Osteocyte (in vitro differentiated cells): ENCODE data around the gene SERPINA7. TPM values are rescaled to one million over a fixed set of nuclear protein-coding genes. Genes with fewer than 3 reads are reported as not detected.

Experiments used
- DNase-seq: peaks from one replicate; pipeline ENCODE4 v3.0.0; 2021; ENCODE audit warnings: mixed read lengths; ENCODE audit not compliant: unreplicated experiment; ENCODE audit errors: extremely low spot score
- H3K27ac Mint-ChIP-seq: one replicate; pipeline ENCODE4 v1.8.0; 2021; ENCODE audit warnings: mild to moderate bottlenecking, mixed read lengths; ENCODE audit not compliant: unreplicated experiment
- H3K27me3 Mint-ChIP-seq: one replicate; pipeline ENCODE4 v1.8.0; 2021; ENCODE audit warnings: mixed read lengths; ENCODE audit not compliant: unreplicated experiment
- H3K36me3 Mint-ChIP-seq: one replicate; pipeline ENCODE4 v1.8.0; 2021; ENCODE audit warnings: mixed read lengths; ENCODE audit not compliant: unreplicated experiment
- H3K4me1 Mint-ChIP-seq: one replicate; pipeline ENCODE4 v1.8.0; 2021; ENCODE audit warnings: mixed read lengths; ENCODE audit not compliant: unreplicated experiment
- H3K4me3 Mint-ChIP-seq: one replicate; pipeline ENCODE4 v1.8.0; 2021; ENCODE audit warnings: mild to moderate bottlenecking, moderate library complexity, mixed read lengths; ENCODE audit not compliant: unreplicated experiment
- H3K9me3 Mint-ChIP-seq: one replicate; pipeline ENCODE4 v1.8.0; 2021; ENCODE audit warnings: mixed read lengths; ENCODE audit not compliant: unreplicated experiment
- long read RNA-seq: library from polyadenylated mRNA; unstranded; transcript quantifications from one replicate; pipeline ENCODE4 v2.0.0, GENCODE V29; 2021
- total RNA-seq: library from RNA; stranded (reverse); gene quantifications from 2 replicates; pipeline ENCODE4 v1.2.1, GENCODE V29; 2021
- TF ChIP-seq, protein P1 (sequence below): fragments of 200-600 bp; sonication (generic); IDR thresholded peaks from 2 replicates; pipeline ENCODE4 v1.5.0; 2021; ENCODE audit warnings: antibody characterized with exemption, mild to moderate bottlenecking, moderate library complexity

Gene SERPINA7
- total RNA-seq: not detected in 2 replicates
- long read RNA-seq: 0 reads

DNA sequence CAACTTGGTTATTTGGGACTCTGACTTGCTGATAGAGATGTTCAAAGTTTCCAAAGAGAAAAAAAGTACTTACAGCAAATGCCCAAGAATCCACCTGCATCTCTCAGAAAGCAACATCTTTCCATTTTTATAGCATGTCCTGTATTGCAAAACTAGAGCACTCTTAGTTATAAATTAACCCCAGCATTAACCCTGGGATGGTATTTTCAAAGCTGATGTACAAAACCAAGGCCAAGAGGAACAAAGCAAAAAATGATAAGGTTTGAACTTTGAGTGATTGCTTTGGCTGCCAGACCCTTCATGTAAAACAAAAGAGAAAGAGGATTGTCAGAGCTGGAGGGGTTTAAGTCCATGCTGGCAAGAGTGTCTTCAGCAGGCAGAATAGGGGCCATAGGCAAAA, at the start of gene SERPINA7:
SERPINA7 (minus strand) TSS at position 103 of the 400 bp plus-strand sequence. CDS start 1,669 bp downstream, outside the sequence.
- no peak within 1 kb of the TSS for H3K27ac Mint-ChIP-seq
- H3K27me3 Mint-ChIP-seq: peaks cover 2% of the 10 kb centered on the region
- no peaks in the 10 kb centered on the region for H3K4me1 Mint-ChIP-seq
- H3K36me3 Mint-ChIP-seq: no peaks in the 10 kb centered on the region
- H3K4me3 Mint-ChIP-seq: no peak within 1 kb of the TSS
- no peaks in the 10 kb centered on the region for H3K9me3 Mint-ChIP-seq
- no peak for DNase-seq
- TF ChIP-seq, protein P1, sequence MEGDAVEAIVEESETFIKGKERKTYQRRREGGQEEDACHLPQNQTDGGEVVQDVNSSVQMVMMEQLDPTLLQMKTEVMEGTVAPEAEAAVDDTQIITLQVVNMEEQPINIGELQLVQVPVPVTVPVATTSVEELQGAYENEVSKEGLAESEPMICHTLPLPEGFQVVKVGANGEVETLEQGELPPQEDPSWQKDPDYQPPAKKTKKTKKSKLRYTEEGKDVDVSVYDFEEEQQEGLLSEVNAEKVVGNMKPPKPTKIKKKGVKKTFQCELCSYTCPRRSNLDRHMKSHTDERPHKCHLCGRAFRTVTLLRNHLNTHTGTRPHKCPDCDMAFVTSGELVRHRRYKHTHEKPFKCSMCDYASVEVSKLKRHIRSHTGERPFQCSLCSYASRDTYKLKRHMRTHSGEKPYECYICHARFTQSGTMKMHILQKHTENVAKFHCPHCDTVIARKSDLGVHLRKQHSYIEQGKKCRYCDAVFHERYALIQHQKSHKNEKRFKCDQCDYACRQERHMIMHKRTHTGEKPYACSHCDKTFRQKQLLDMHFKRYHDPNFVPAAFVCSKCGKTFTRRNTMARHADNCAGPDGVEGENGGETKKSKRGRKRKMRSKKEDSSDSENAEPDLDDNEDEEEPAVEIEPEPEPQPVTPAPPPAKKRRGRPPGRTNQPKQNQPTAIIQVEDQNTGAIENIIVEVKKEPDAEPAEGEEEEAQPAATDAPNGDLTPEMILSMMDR: no peak

DNA sequence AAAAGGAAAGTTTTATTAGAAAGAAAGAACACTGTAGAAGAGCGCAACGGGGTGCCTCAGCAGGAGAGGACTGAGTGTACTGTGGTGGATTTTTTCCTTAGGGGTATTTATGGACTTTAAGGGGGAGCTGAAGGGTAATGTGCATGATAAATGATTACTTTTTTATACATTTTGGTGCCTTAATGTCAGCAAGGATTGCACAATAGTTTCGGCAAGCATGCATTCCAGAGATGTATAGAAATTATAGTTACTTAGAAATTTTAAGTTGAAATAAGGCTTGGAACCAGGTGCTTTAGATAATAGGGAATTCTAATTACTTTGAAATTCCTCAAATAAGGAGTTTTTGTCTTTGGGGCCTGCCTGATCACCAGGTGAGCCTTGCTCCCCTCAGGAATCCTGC, 30.5 kb upstream of the SERPINA7 start:
- no peak overlapping the region for H3K4me3 Mint-ChIP-seq
- no peaks in the 10 kb centered on the region for H3K4me1 Mint-ChIP-seq
- H3K9me3 Mint-ChIP-seq: peaks cover 30% of the 10 kb centered on the region
- no peaks in the 10 kb centered on the region for H3K27me3 Mint-ChIP-seq
- DNase-seq: no peak
- H3K36me3 Mint-ChIP-seq: no peaks in the 10 kb centered on the region
- H3K27ac Mint-ChIP-seq: no peak overlapping the region
- TF ChIP-seq, protein P1: no peak

GRCh38 chrX:106050054-106050453, 11.5 kb upstream of the SERPINA7 start:
- no peak for DNase-seq
- TF ChIP-seq, protein P1: no peak
- H3K27me3 Mint-ChIP-seq: peaks cover 2% of the 10 kb centered on the region
- H3K4me1 Mint-ChIP-seq: no peaks in the 10 kb centered on the region
- H3K9me3 Mint-ChIP-seq: peaks cover 34% of the 10 kb centered on the region
- no peaks in the 10 kb centered on the region for H3K36me3 Mint-ChIP-seq
- H3K4me3 Mint-ChIP-seq: no peak overlapping the region
- H3K27ac Mint-ChIP-seq: no peak overlapping the region

- Mint-ChIP-seq H3K9me3 (no peaks in the 10 kb centered on the region), H3K27ac (no peak overlapping the region), H3K36me3 (no peaks in the 10 kb centered on the region), H3K4me1 (no peaks in the 10 kb centered on the region), H3K27me3 (peaks cover 4% of the 10 kb centered on the region), H3K4me3 (no peak overlapping the region)
- TF ChIP-seq, protein P1: no peak
- no peak for DNase-seq
Observed at GRCh38 chrX:106042296-106042695, 3.8 kb upstream of the SERPINA7 start.

- TF ChIP-seq, protein P1: no peak
- no peak for DNase-seq
- Mint-ChIP-seq H3K4me1 (no peaks in the 10 kb centered on the region), H3K27ac (no peak overlapping the region), H3K4me3 (no peak overlapping the region), H3K9me3 (no peaks in the 10 kb centered on the region), H3K36me3 (no peaks in the 10 kb centered on the region), H3K27me3 (peaks cover 2% of the 10 kb centered on the region)
Observed at GRCh38 chrX:106040861-106041260, 2.3 kb upstream of the SERPINA7 start.
